Esophagus muscularis mucosa (tissue), 3 donors: ENCODE results near the gene CENPS.

Experiments used
- CTCF ChIP-seq, 3 experiments: fragments of 200-600 bp in 2 of 3; fragments of 450-650 bp in 1 of 3; sonication (generic) in 2 of 3; IDR thresholded peaks; one replicate each; pipeline ENCODE4 v1.5.1; 2017 to 2019; ENCODE audit warnings: antibody characterized with exemption in 3 of 3, mild to moderate bottlenecking in 2 of 3, moderate library complexity in 1 of 3
- POLR2A ChIP-seq: fragments of 450-650 bp; IDR thresholded peaks from one replicate; pipeline ENCODE4 v1.6.1; 2017; ENCODE audit warnings: antibody characterized with exemption, moderate library complexity, mild to moderate bottlenecking, low read depth

GRCh38 chr1:10472220-10473144 is 42.2 kb downstream of the CENPS start, which contains the start of gene DFFA:
- TF ChIP-seq CTCF (IDR thresholded peaks at IDR 0.05) (no peak), POLR2A (no peak)
